ENCODE measurements around the gene DOCK2.

DOCK2 gene

GRCh38 chr5:170011751-170012150 lies 374.7 kb downstream of the DOCK2 start:
- no peak overlapping the region for H3K4me3 ChIP-seq (ENCODE audit: low read length)
- no peak overlapping the region for H3K9ac ChIP-seq (ENCODE audit: low read length)
- no peaks in the 10 kb centered on the region for H3K4me1 ChIP-seq (ENCODE audit: control insufficient read depth, insufficient read depth, low read length)
- no peaks in the 10 kb centered on the region for H3K27me3 ChIP-seq (ENCODE audit: control insufficient read depth, insufficient read depth, low read length)
- H3K36me3 ChIP-seq (ENCODE audit: control insufficient read depth, insufficient read depth, low read length): no peaks in the 10 kb centered on the region
- H3K9me3 ChIP-seq (ENCODE audit: control insufficient read depth, low read length): no peaks in the 10 kb centered on the region

DNA sequence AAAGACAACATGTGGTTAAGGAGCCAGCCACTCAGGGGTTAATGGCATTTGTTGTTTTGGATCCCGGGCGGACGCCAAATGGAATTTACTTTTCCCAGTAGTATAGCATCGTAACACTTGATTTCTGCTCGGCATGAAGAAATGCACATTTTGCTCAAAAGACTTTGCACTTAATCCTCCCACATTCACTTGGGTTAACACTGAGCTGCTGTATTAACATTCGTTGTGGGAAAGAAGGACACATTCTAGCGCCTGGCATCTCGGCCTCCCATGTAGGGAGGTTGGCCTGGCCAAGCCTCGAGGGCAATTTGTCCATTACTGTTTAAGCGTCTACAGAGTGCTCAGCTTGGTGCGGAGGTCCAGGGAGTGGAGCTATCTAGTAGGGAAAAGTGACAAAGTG lies 375.5 kb downstream of the DOCK2 start:
- H3K36me3 ChIP-seq (ENCODE audit: control insufficient read depth, insufficient read depth, low read length): no peaks in the 10 kb centered on the region
- H3K4me1 ChIP-seq (ENCODE audit: control insufficient read depth, insufficient read depth, low read length): no peaks in the 10 kb centered on the region
- no peak overlapping the region for H3K4me3 ChIP-seq (ENCODE audit: low read length)
- H3K9ac ChIP-seq (ENCODE audit: low read length): no peak overlapping the region
- no peaks in the 10 kb centered on the region for H3K9me3 ChIP-seq (ENCODE audit: control insufficient read depth, low read length)
- no peaks in the 10 kb centered on the region for H3K27me3 ChIP-seq (ENCODE audit: control insufficient read depth, insufficient read depth, low read length)

DNA sequence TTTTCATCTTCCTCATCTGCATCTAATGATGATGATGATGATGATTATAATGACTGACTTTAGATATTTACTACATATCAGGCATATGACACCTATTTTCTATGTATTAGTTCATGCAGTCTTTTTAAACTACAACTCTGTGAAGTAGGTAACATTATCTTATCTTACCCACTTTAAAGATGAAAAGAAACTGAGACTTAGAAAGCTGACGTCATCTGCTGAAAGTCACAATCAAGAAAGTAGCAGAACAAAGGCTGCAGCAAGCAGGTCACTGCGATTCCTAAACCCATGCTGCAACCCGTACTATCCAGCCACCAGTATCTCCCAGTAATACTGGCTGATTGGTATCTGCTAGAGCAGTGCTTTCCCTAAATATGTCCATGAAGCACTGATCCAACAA lies 383.3 kb downstream of the DOCK2 start:
- Histone ChIP-seq H3K27me3 (ENCODE audit: control insufficient read depth, insufficient read depth, low read length) (no peaks in the 10 kb centered on the region), H3K9me3 (ENCODE audit: control insufficient read depth, low read length) (no peaks in the 10 kb centered on the region), H3K36me3 (ENCODE audit: control insufficient read depth, insufficient read depth, low read length) (no peaks in the 10 kb centered on the region)

GRCh38 chr5:170021506-170021905 lies 384.4 kb downstream of the DOCK2 start:
- Histone ChIP-seq H3K4me3 (ENCODE audit: low read length) (no peak overlapping the region), H3K4me1 (ENCODE audit: control insufficient read depth, insufficient read depth, low read length) (no peaks in the 10 kb centered on the region), H3K27me3 (ENCODE audit: control insufficient read depth, insufficient read depth, low read length) (no peaks in the 10 kb centered on the region), H3K9ac (ENCODE audit: low read length) (no peak overlapping the region), H3K9me3 (ENCODE audit: control insufficient read depth, low read length) (no peaks in the 10 kb centered on the region), H3K36me3 (ENCODE audit: control insufficient read depth, insufficient read depth, low read length) (no peaks in the 10 kb centered on the region)

More for the DNA sequence above, 383.3 kb downstream of the DOCK2 start:
- H3K4me3 ChIP-seq (ENCODE audit: low read length): no peak overlapping the region
- no peaks in the 10 kb centered on the region for H3K4me1 ChIP-seq (ENCODE audit: control insufficient read depth, insufficient read depth, low read length)
- H3K9ac ChIP-seq (ENCODE audit: low read length): no peak overlapping the region

GRCh38 chr5:170025853-170026252 lies 388.8 kb downstream of the DOCK2 start:
- Histone ChIP-seq H3K4me1 (ENCODE audit: control insufficient read depth, insufficient read depth, low read length) (no peaks in the 10 kb centered on the region), H3K36me3 (ENCODE audit: control insufficient read depth, insufficient read depth, low read length) (no peaks in the 10 kb centered on the region), H3K27me3 (ENCODE audit: control insufficient read depth, insufficient read depth, low read length) (no peaks in the 10 kb centered on the region), H3K9me3 (ENCODE audit: control insufficient read depth, low read length) (no peaks in the 10 kb centered on the region), H3K9ac (ENCODE audit: low read length) (no peak overlapping the region), H3K4me3 (ENCODE audit: low read length) (no peak overlapping the region)

DNA sequence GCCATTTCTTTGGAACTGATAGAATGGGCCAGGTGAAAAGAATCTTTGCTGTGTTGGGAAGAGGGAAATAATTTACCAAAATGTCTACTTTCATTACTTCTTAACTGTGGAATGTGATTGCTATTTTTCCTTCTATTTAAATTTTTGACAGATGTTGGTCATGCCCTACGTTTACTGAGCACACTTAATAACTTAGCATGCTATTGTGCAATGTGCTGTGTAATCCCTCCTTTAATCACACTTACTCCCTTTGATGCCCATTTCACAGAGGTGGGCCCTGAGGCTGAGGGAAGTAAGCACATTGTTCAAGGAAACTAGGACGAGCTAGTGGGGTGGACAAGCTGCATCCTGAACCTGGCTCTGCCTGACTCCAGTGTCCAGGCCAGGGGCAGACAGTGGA lies 391.0 kb downstream of the DOCK2 start:
- no peak overlapping the region for H3K9ac ChIP-seq (ENCODE audit: low read length)
- no peaks in the 10 kb centered on the region for H3K36me3 ChIP-seq (ENCODE audit: control insufficient read depth, insufficient read depth, low read length)
- H3K4me3 ChIP-seq (ENCODE audit: low read length): no peak overlapping the region
- H3K27me3 ChIP-seq (ENCODE audit: control insufficient read depth, insufficient read depth, low read length): no peaks in the 10 kb centered on the region
- no peaks in the 10 kb centered on the region for H3K9me3 ChIP-seq (ENCODE audit: control insufficient read depth, low read length)
- no peaks in the 10 kb centered on the region for H3K4me1 ChIP-seq (ENCODE audit: control insufficient read depth, insufficient read depth, low read length)

DNA sequence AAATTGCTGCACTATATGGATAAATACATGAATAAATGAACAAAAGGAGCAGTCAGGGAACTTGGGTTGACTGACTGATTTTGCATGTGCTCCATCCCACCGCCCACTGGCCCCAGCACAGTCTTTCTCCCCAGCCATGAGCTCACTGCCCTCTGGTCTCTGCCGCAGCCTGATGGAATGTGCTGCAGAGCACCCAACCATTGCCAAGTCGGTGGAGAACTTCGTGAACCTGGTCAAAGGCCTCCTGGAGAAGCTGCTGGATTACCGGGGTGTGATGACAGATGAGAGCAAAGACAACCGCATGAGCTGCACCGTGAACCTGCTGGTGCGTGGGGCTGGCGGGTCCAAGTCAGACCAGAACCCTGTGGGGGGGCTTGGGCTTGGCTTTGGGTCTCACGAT lies 397.2 kb downstream of the DOCK2 start:
- Histone ChIP-seq H3K9me3 (ENCODE audit: control insufficient read depth, low read length) (no peaks in the 10 kb centered on the region), H3K4me3 (ENCODE audit: low read length) (no peak overlapping the region), H3K4me1 (ENCODE audit: control insufficient read depth, insufficient read depth, low read length) (no peaks in the 10 kb centered on the region), H3K9ac (ENCODE audit: low read length) (no peak overlapping the region), H3K36me3 (ENCODE audit: control insufficient read depth, insufficient read depth, low read length) (no peaks in the 10 kb centered on the region), H3K27me3 (ENCODE audit: control insufficient read depth, insufficient read depth, low read length) (no peaks in the 10 kb centered on the region)

DNA sequence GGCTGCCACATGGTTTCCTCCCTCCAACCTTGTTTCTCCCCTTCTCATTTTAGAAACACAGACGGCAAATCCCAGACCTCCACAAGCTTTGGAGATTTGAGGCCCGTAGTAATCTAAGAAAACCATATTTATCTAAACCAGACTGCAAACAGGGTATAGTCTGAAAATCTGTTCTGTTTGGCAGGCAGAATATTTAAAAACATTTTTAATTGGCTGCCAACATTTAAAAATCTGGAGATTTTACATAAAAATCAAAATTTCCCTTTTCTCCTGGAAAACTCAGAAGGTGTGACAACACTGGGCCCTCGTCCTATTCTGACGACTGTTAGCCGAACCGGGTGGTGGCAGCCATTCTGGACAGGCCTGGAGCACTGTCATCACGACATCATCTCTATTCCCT lies 401.2 kb downstream of the DOCK2 start:
- Histone ChIP-seq H3K27me3 (ENCODE audit: control insufficient read depth, insufficient read depth, low read length) (no peaks in the 10 kb centered on the region), H3K4me1 (ENCODE audit: control insufficient read depth, insufficient read depth, low read length) (no peaks in the 10 kb centered on the region), H3K4me3 (ENCODE audit: low read length) (no peak overlapping the region), H3K9me3 (ENCODE audit: control insufficient read depth, low read length) (no peaks in the 10 kb centered on the region), H3K36me3 (ENCODE audit: control insufficient read depth, insufficient read depth, low read length) (no peaks in the 10 kb centered on the region), H3K9ac (ENCODE audit: low read length) (no peak overlapping the region)

DNA sequence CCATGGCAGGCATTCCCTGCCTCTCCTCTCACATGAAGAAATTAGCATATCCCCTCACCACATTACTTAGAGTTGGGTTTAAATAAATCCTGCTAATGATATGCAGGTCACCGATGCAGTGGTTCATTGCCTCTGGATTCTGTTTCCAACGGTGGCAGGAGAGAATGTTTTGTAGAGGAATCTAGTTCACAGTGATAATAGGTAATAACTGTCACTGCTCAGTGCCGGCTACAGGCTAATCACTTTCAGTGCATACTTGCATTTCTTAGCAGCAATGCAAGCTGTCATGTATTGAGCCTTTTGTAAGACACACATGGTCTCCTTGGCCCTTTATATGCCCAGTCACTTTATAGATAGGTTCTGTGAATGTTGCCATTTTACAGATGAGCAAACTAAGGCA lies 402.8 kb downstream of the DOCK2 start:
- H3K9me3 ChIP-seq (ENCODE audit: control insufficient read depth, low read length): no peaks in the 10 kb centered on the region
- no peaks in the 10 kb centered on the region for H3K27me3 ChIP-seq (ENCODE audit: control insufficient read depth, insufficient read depth, low read length)
- no peaks in the 10 kb centered on the region for H3K36me3 ChIP-seq (ENCODE audit: control insufficient read depth, insufficient read depth, low read length)
- H3K4me3 ChIP-seq (ENCODE audit: low read length): no peak overlapping the region
- no peaks in the 10 kb centered on the region for H3K4me1 ChIP-seq (ENCODE audit: control insufficient read depth, insufficient read depth, low read length)
- H3K9ac ChIP-seq (ENCODE audit: low read length): no peak overlapping the region

DNA sequence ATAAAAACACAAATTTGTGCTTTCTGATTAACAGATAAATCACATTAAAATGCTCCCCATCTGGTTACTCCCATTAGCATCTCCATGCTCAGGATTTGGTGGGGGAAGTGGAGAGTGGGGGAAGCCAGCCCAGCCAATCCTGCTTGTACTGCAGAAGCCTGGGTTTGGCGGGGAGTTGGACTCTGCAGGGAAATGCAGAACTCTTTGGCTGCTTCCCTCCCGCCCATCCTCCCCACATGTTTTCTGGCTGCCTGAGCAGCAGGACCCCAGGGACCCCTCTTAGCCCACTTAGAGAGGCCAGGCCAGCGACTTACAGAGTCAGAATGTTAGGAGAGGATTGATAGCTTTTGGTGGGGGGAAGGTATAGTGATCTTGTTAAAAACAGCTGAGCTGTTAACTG lies 409.2 kb downstream of the DOCK2 start:
- Histone ChIP-seq H3K4me3 (ENCODE audit: low read length) (no peak overlapping the region), H3K27me3 (ENCODE audit: control insufficient read depth, insufficient read depth, low read length) (no peaks in the 10 kb centered on the region), H3K4me1 (ENCODE audit: control insufficient read depth, insufficient read depth, low read length) (no peaks in the 10 kb centered on the region), H3K36me3 (ENCODE audit: control insufficient read depth, insufficient read depth, low read length) (no peaks in the 10 kb centered on the region), H3K9me3 (ENCODE audit: control insufficient read depth, low read length) (no peaks in the 10 kb centered on the region), H3K9ac (ENCODE audit: low read length) (no peak overlapping the region)

- H3K36me3 ChIP-seq (ENCODE audit: control insufficient read depth, insufficient read depth, low read length): no peaks in the 10 kb centered on the region
Measured at GRCh38 chr5:170049713-170050112, 412.6 kb downstream of the DOCK2 start.

GRCh38 chr5:170053896-170054295 lies 416.8 kb downstream of the DOCK2 start:
- no peaks in the 10 kb centered on the region for H3K27me3 ChIP-seq (ENCODE audit: control insufficient read depth, insufficient read depth, low read length)
- no peaks in the 10 kb centered on the region for H3K36me3 ChIP-seq (ENCODE audit: control insufficient read depth, insufficient read depth, low read length)

More at GRCh38 chr5:170049713-170050112, 412.6 kb downstream of the DOCK2 start:
- Histone ChIP-seq H3K27me3 (ENCODE audit: control insufficient read depth, insufficient read depth, low read length) (no peaks in the 10 kb centered on the region), H3K9ac (ENCODE audit: low read length) (no peak overlapping the region), H3K4me1 (ENCODE audit: control insufficient read depth, insufficient read depth, low read length) (no peaks in the 10 kb centered on the region), H3K9me3 (ENCODE audit: control insufficient read depth, low read length) (no peaks in the 10 kb centered on the region), H3K4me3 (ENCODE audit: low read length) (no peak overlapping the region)

DNA sequence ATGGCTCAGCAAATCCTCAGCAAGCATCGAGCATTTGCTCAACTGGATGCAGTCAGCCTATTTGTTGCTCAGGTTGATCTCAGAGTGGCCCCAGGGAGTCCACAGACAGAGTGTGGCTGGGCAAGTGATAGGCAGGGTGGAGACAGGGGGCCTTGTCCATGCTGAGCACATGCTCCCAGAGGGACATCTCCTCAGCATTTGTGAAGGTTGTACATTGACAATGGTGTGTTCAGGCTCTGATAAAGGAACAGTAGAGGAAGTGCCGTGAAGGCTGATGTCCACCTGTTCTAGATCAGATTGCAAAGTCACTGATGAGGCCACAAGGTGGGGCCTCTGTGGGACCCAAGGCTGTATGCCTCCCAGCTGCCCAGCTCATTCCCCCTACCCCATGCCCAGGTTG lies 418.5 kb downstream of the DOCK2 start:
- Histone ChIP-seq H3K9ac (ENCODE audit: low read length) (no peak overlapping the region), H3K4me3 (ENCODE audit: low read length) (no peak overlapping the region), H3K27me3 (ENCODE audit: control insufficient read depth, insufficient read depth, low read length) (no peaks in the 10 kb centered on the region), H3K4me1 (ENCODE audit: control insufficient read depth, insufficient read depth, low read length) (no peaks in the 10 kb centered on the region), H3K36me3 (ENCODE audit: control insufficient read depth, insufficient read depth, low read length) (no peaks in the 10 kb centered on the region), H3K9me3 (ENCODE audit: control insufficient read depth, low read length) (no peaks in the 10 kb centered on the region)

More at GRCh38 chr5:170053896-170054295, 416.8 kb downstream of the DOCK2 start:
- Histone ChIP-seq H3K9ac (ENCODE audit: low read length) (no peak overlapping the region), H3K9me3 (ENCODE audit: control insufficient read depth, low read length) (no peaks in the 10 kb centered on the region), H3K4me1 (ENCODE audit: control insufficient read depth, insufficient read depth, low read length) (no peaks in the 10 kb centered on the region), H3K4me3 (ENCODE audit: low read length) (no peak overlapping the region)
